Measurements from ENCODE around the gene EPHA2.

EPHA2 gene

DNA sequence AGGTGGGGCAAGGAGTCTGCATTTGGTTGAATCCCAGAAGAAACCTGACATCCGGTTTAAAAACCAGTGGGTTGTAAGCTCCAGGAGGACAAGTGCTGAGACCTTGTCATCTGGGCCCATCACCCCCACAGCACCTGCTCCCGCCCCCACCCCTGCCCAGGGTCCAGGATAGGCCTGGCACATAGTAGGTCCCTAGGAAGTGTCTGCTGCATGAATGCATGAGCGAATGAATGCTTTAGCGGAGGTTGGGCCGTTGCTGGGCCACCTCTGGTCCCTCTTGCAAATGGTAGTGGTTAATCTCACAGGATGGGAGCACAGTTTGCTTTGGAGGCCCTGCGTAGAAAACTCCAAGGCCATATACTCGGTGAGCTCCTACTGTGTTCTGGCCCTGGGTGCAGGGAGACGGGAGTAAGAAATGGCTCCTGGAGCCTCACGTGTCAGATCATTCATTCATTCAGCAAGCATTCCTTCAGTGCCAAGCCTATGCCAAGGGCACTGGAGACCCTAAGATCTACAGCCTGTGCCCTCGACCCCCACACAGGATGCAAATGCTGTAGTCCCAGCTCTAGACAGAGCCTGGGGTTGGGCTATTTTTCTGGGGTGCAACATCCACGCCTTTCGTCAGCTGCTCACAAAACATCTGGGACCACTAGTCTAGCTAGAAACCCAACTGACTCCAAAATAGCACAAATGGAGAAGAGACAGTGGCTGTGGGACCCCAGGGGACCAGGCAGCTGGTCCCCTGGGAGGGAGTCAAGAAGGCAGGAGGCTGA lies 28.9 kb downstream of the EPHA2 start:
- no peak for ATAC-seq
- no peak for TF ChIP-seq PATZ1 (CRISPR knock-in tag; IDR thresholded peaks at IDR 0.05; ENCODE audit: borderline replicate concordance)
- no peak for TF ChIP-seq TOX (CRISPR knock-in tag; IDR thresholded peaks at IDR 0.05; ENCODE audit: borderline replicate concordance)
- no peak for TF ChIP-seq OSR1 (CRISPR knock-in tag; IDR thresholded peaks at IDR 0.05)
- TF ChIP-seq TCF4 (CRISPR knock-in tag; IDR thresholded peaks at IDR 0.05; ENCODE audit: borderline replicate concordance) = no peak
- no peak for TF ChIP-seq ISL1 (CRISPR knock-in tag; IDR thresholded peaks at IDR 0.05)
- TF ChIP-seq, protein P1, sequence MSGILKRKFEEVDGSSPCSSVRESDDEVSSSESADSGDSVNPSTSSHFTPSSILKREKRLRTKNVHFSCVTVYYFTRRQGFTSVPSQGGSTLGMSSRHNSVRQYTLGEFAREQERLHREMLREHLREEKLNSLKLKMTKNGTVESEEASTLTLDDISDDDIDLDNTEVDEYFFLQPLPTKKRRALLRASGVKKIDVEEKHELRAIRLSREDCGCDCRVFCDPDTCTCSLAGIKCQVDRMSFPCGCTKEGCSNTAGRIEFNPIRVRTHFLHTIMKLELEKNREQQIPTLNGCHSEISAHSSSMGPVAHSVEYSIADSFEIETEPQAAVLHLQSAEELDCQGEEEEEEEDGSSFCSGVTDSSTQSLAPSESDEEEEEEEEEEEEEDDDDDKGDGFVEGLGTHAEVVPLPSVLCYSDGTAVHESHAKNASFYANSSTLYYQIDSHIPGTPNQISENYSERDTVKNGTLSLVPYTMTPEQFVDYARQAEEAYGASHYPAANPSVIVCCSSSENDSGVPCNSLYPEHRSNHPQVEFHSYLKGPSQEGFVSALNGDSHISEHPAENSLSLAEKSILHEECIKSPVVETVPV (CRISPR knock-in tag; IDR thresholded peaks at IDR 0.05) = no peak
- TF ChIP-seq CREB5 (CRISPR knock-in tag; IDR thresholded peaks at IDR 0.05; ENCODE audit: low read depth) = no peak
- no peak for TF ChIP-seq ZNF70 (CRISPR knock-in tag; IDR thresholded peaks at IDR 0.05)
- no peak for TF ChIP-seq GLIS3 (CRISPR knock-in tag; IDR thresholded peaks at IDR 0.05)
- TF ChIP-seq ZC3H10 (CRISPR knock-in tag; IDR thresholded peaks at IDR 0.05) = no peak
- no peak for TF ChIP-seq RARB (CRISPR knock-in tag; IDR thresholded peaks at IDR 0.05)
- no peak for TF ChIP-seq SNAI2 (CRISPR knock-in tag; IDR thresholded peaks at IDR 0.05)
- TF ChIP-seq, protein P2, sequence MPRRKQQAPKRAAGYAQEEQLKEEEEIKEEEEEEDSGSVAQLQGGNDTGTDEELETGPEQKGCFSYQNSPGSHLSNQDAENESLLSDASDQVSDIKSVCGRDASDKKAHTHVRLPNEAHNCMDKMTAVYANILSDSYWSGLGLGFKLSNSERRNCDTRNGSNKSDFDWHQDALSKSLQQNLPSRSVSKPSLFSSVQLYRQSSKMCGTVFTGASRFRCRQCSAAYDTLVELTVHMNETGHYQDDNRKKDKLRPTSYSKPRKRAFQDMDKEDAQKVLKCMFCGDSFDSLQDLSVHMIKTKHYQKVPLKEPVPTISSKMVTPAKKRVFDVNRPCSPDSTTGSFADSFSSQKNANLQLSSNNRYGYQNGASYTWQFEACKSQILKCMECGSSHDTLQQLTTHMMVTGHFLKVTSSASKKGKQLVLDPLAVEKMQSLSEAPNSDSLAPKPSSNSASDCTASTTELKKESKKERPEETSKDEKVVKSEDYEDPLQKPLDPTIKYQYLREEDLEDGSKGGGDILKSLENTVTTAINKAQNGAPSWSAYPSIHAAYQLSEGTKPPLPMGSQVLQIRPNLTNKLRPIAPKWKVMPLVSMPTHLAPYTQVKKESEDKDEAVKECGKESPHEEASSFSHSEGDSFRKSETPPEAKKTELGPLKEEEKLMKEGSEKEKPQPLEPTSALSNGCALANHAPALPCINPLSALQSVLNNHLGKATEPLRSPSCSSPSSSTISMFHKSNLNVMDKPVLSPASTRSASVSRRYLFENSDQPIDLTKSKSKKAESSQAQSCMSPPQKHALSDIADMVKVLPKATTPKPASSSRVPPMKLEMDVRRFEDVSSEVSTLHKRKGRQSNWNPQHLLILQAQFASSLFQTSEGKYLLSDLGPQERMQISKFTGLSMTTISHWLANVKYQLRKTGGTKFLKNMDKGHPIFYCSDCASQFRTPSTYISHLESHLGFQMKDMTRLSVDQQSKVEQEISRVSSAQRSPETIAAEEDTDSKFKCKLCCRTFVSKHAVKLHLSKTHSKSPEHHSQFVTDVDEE (CRISPR knock-in tag; IDR thresholded peaks at IDR 0.05) = no peak

- ATAC-seq = no peak
- TF ChIP-seq ZFP3 (CRISPR knock-in tag; IDR thresholded peaks at IDR 0.05) (no peak), SNAI2 (CRISPR knock-in tag; IDR thresholded peaks at IDR 0.05) (no peak), ZNF8 (CRISPR knock-in tag; IDR thresholded peaks at IDR 0.05) (no peak), ZNF70 (CRISPR knock-in tag; IDR thresholded peaks at IDR 0.05) (no peak), ESRRG (CRISPR knock-in tag; IDR thresholded peaks at IDR 0.05) (no peak), RARB (CRISPR knock-in tag; IDR thresholded peaks at IDR 0.05) (no peak), ZNF565 (CRISPR knock-in tag; conservative IDR thresholded peaks at IDR 0.05; ENCODE audit: low read depth) (no peak), ZFP30 (CRISPR knock-in tag; IDR thresholded peaks at IDR 0.05) (no peak), TCF4 (CRISPR knock-in tag; IDR thresholded peaks at IDR 0.05; ENCODE audit: borderline replicate concordance) (no peak), PPARA (CRISPR knock-in tag; IDR thresholded peaks at IDR 0.05; ENCODE audit: borderline replicate concordance) (no peak), PATZ1 (CRISPR knock-in tag; IDR thresholded peaks at IDR 0.05; ENCODE audit: borderline replicate concordance) (no peak)
- TF ChIP-seq, protein P1 (CRISPR knock-in tag; IDR thresholded peaks at IDR 0.05) = no peak
- TF ChIP-seq, protein P2 (CRISPR knock-in tag; IDR thresholded peaks at IDR 0.05) = no peak
Observed at GRCh38 chr1:16126160-16126559, 29.7 kb downstream of the EPHA2 start.

Measured in SK-N-SH treated with all-trans-retinoic acid at 6 μM for 48 hours (cell line).